Stimulated activated CD4-positive, alpha-beta T cell treated with anti-CD3 and anti-CD28 coated beads, Interleukin-12 subunit alpha, Interleukin-12 subunit beta, amount 100 ng/mL, for 4 hours (primary cell): ENCODE measurements around the gene IGFBP5.

ENCODE experiments used
- DNase-seq: peaks from one replicate; pipeline ENCODE4 v3.0.0-alpha.2; 2020

IGFBP5 gene

GRCh38 chr2:216663106-216663505 lies 32.2 kb downstream of the IGFBP5 start:
- DNase-seq = no peak

- no peak for DNase-seq
Observed at GRCh38 chr2:216661639-216662375, 33.5 kb downstream of the IGFBP5 start.

DNA sequence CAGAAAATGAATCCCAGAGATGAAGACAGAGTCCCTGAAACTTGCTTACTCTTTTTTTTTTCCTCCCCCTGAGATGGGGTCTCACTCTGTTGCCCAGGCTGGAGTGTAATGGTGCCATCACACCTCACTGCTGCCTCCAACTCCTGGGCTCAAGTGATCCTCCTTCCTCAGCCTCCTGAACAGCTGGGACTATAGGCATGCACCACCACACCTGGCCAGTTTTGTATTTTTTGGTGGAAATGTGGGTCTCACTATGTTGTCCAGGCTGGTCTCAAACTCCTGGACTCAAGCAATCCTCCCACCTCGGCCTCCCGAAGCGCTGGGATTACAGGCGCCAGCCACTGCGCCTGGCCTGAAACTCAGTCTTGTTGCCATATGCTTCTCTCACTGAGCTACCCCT lies 34.3 kb downstream of the IGFBP5 start:
- DNase-seq = no peak

GRCh38 chr2:216660496-216660895 lies 34.9 kb downstream of the IGFBP5 start:
- no peak for DNase-seq

DNA sequence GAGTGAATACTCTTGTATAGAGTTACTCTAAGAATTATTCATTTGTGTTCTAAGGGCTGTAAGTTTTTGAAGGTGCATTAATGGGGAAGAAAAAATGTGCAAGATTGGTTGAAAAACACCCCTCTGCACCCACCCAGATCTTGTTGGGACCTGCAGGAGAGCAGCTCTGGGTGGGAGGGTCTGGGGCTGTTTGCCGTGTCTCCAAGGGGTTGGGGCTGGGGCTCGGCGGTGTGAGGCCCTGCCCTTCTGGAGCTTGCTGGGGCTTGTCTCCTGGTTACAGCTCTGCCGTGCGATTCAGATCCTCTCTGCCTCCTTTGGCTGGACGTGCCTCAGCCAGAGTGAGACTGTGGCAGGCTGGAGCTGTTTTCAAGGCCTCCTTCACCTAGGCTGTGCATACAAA lies 36.1 kb downstream of the IGFBP5 start:
- DNase-seq = no peak

GRCh38 chr2:216658757-216659156 lies 36.6 kb downstream of the IGFBP5 start:
- no peak for DNase-seq

DNA sequence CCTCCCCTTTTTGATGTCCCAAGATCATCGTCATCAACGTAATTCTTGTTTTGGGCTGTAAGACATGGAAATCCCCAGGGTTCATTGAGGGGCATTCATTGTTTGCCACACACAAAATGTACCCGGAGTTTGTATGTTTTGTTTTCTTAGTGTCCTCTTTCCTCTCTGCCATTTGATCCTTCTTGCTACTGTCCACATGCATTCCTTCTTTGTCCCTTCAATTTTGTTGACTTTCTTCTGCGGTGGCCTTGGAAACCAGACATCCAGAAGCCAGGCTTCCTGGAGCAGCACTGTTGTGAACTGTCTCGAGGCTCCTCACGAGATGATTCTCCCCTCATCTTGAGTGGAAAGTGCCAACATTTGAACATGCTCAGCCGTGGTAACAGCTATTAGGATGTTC lies 37.4 kb downstream of the IGFBP5 start:
- DNase-seq = no peak

DNA sequence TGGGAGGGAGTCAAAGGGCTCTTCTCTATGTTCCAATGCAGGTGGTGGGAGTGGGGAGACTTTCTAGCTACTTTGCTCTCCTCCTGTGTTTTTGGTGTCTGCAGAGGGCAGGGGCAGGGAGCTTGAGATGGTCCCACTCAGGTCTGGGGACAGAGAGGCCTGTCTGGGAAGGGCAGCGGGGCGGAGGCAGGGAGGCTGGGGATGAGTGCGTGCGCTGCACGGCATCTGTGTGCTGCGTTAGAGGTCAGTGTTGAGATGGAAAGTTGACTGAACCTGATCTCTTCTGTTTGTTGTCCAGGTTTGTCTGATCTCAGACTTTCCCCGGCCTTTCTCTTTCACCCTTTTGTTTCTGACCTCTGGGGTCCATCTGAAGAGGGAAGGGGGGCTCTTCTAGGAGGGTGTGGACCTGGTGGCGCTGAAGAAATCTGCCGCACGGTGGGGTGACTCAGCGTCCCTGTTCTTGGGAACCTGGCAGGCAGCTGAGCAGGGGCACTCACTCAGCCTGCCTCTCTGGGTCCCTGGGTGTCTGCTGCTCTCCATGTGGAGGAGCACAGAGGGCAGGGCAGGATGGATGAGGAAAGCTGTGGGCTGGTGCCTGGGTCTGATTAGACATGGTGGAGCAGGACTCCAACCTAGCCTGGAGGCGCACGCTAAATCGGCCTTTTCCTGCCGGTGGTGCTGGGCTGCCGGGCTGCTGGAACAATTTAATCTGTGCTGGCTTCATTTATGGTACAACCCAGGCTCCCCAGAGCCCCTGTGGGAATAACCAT lies 38.1 kb downstream of the IGFBP5 start:
- no peak for DNase-seq

GRCh38 chr2:216654528-216655052 lies 40.8 kb downstream of the IGFBP5 start:
- no peak for DNase-seq

GRCh38 chr2:216653931-216654365 lies 41.4 kb downstream of the IGFBP5 start:
- no peak for DNase-seq

- no peak for DNase-seq
Observed at GRCh38 chr2:216653093-216653799, 42.1 kb downstream of the IGFBP5 start.

- DNase-seq = no peak
Observed at GRCh38 chr2:216652566-216652965, 42.8 kb downstream of the IGFBP5 start.

DNA sequence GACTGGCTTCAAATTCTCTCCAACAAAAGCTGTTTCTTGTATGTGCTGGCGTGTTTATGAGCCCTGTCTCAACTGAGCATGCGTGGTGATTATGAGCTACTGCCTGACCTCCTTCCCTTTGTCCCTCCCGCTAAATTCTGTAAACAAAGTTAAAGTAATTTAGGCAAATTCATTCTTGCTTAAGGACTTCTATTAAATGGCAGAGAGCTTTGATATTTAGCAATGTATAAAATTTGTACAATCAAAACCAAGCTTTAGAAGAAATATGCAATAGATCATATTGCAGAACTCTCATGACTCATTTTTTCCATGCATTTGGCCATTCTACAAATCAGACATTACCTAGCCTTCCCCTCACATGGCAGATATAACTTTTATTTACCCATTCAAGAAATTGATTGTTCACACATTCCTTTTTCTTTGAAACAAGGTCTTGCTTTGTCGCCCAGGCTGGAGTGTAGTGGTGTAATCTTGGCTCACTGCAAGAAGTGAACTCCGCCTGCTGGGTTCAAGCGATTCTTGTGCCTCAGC lies 43.9 kb downstream of the IGFBP5 start:
- DNase-seq = no peak

DNA sequence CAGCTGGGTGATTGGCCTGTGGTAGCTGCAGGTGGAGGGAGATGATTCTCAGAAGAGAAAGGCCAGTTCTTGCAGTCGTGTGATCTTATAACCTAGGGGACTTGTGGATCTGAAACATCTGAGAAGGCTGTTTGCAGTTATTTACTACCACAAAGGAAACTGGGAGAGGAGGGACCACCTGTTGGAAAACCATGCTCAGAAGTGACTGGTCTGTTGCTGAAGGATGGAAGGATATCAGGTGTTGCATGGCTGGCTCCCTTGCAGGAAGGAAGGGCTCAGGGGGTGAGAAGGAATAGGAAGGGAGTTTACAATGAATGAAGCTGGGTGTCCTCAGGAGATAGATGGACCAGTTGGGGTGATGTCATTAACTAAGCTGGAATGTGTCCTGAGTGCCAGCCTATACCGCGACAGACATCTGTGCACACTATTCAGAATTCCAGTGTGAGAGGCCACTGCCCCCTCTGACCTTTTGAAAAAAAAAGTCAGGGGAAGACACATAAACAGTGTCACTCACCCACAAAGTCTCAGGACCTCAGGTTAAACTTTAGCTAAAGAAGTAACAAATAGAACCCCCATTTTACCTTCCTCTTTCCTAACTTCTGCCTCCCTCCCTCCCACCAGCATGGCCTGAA lies 44.6 kb downstream of the IGFBP5 start:
- no peak for DNase-seq

- DNase-seq = no peak
Observed at GRCh38 chr2:216649574-216649973, 45.8 kb downstream of the IGFBP5 start.

- DNase-seq = no peak
Observed at GRCh38 chr2:216648105-216648504, 47.2 kb downstream of the IGFBP5 start.

DNA sequence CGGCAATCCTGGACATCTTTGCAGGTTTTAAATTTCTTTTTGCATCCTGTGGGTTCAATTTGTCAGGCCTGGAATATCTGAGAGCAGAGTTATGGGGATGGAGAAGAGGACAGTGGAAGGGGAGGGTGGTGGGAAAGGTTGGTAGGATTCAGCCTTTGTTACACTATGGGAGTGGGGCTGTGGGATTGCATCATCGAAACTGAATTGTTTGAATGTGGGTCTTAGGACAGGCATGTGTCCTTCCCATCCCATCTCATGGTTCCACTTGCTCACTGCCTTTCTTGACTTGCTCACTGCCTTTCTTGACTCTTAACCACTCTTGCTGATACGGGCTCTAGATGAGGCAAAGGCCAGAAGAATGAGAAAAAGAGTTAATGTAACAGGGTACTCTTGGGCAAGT lies 49.2 kb downstream of the IGFBP5 start:
- DNase-seq = no peak

DNA sequence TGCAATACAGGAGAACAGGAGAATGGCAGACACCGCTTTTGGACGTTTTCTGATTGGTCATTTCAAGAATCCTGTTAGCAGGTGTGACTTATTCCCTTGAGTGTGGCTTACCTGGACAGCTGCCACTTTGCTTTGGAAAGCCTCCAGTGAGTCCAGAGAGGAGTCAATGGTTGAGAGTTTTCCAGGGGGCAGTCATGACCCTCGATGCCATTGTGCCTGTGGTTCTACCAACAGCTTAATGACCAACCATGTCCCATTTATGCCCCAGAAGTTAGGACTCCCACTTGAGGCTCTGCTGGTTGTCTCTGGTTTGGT lies 49.8 kb downstream of the IGFBP5 start:
- no peak for DNase-seq

DNA sequence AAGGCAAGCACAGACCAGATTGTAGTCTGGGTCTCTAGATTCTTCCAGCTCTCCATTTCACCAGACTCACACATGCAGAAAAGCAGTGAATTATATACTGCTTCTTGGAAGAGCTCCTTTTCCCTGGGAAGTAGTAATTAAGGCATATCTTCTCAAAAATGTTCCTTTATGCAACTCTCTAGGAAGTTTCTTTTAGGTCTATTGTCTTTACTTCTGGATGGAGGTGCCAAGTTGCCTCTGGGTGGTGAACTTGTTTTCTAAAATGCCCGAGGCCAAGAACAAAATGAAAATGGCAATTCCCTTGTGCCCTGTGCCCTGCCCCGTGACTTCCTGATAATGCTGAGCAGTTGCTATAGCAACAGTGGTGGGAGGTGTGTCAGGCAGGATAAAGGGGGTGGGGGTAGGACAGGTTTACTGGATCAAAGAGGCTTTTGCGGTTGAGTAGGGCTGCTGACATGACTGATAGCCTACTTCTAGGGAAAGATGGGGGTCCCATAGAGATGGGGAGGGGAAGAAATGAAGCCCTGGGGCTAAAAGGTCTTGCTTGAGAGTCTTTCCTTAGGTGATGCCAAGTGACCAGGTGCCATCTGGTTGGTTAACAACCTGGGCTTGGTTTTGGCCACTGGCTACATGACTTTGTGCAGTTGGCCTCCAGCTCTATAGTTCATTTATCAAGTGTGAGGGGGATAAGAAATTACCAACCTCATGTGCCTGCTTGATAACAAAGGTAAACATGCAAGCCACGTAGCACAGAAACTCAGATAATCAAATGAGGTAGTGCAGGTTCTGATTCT lies 50.3 kb downstream of the IGFBP5 start:
- DNase-seq = no peak

DNA sequence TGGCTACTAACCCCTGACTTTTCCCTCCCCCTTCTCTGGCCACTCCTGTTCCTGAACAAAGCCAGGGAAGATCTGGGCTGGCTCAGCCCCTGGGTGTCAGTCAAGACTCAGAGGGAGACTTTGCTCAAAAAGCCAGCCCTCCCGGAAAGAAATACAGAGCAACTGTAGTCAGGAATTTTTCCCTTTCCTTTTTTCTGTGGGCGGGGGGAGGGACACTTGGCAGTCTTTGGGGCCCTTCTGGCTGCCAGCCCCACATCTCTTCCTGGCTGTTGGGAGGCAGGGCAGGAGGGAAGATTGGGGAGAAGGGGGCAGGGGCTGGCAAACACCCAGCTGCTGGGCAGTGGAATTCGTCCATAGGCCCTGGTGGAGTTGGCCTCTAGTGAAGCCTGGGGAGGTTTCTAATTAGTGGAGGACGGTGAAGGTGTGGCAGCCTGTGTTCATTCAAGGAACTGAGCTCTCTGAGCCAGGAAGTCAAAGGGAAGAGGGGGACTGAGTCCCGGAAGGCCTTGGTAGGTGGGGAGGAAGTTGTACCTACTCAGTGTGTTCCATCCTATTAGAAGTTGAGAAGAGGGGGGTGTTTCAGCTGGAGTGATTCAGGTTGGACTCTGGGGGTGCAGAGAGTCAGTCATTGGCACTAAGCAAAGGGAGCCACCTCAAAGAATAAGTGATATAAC lies 51.2 kb downstream of the IGFBP5 start:
- no peak for DNase-seq

DNA sequence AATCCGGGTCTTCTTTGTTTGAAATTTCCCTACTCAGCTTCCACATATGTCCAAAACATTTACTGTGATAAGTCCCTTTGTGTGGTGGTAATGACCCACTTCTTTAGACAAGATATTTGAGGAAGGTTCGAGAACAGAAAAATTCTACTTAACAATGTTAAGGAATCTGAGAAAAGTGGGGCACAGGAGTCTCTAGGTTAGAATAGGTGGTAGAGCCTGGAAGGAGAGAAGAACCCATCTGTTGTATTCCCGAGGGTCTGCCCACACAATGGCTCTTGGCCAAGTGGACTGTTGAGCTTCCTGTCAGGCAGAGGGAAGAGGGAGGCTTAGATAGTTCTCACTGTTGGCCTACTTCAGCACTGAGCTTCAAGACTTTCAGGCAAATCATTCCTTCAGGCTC lies 57.9 kb downstream of the IGFBP5 start:
- no peak for DNase-seq
